ENCODE data around the gene SORCS2. TPM values are rescaled to one million over a fixed set of nuclear protein-coding genes. Genes with fewer than 3 reads are reported as not detected.

SORCS2 gene
- total RNA-seq, 1 donor from 2014 or later = 10.9 TPM

DNA sequence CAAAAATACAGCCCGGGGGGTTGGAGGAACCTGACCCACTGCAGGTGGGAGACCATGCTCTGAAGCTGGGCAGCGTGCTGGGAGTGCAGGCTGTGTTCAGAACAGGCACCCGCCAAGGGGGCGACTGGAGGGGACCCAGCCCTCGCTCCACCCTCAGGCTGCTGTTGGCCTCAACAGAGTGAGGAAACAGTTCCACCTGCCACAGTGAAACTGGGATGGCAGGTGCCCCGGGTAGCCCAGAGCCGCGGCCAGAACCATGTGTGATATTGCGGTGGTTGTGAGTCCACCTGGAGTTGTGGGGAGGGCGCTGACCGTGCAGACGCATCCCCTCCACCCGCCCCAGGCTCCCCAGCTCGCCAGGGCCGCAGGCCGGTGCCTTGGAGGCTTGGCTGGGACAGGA is 288.1 kb downstream of the SORCS2 start:
- Mint-ChIP-seq H3K4me3 (ENCODE audit: unreplicated experiment) (no peak overlapping the region), H3K36me3 (ENCODE audit: low read depth) (no peaks in the 10 kb centered on the region), H3K27ac (ENCODE audit: unreplicated experiment) (no peak overlapping the region), H3K4me1 (ENCODE audit: low read depth) (no peaks in the 10 kb centered on the region), H3K9me3 (ENCODE audit: low read depth) (no peaks in the 10 kb centered on the region), H3K27me3 (ENCODE audit: low read depth) (peaks cover 27% of the 10 kb centered on the region)
- no peak for DNase-seq (ENCODE audit: low spot score)
- TF ChIP-seq, protein P1, sequence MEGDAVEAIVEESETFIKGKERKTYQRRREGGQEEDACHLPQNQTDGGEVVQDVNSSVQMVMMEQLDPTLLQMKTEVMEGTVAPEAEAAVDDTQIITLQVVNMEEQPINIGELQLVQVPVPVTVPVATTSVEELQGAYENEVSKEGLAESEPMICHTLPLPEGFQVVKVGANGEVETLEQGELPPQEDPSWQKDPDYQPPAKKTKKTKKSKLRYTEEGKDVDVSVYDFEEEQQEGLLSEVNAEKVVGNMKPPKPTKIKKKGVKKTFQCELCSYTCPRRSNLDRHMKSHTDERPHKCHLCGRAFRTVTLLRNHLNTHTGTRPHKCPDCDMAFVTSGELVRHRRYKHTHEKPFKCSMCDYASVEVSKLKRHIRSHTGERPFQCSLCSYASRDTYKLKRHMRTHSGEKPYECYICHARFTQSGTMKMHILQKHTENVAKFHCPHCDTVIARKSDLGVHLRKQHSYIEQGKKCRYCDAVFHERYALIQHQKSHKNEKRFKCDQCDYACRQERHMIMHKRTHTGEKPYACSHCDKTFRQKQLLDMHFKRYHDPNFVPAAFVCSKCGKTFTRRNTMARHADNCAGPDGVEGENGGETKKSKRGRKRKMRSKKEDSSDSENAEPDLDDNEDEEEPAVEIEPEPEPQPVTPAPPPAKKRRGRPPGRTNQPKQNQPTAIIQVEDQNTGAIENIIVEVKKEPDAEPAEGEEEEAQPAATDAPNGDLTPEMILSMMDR (IDR thresholded peaks at IDR 0.05) = no peak

- Mint-ChIP-seq H3K36me3 (ENCODE audit: low read depth) (no peaks in the 10 kb centered on the region), H3K4me3 (ENCODE audit: unreplicated experiment) (no peak overlapping the region), H3K27me3 (ENCODE audit: low read depth) (peaks cover 29% of the 10 kb centered on the region), H3K27ac (ENCODE audit: unreplicated experiment) (no peak overlapping the region), H3K4me1 (ENCODE audit: low read depth) (no peaks in the 10 kb centered on the region), H3K9me3 (ENCODE audit: low read depth) (no peaks in the 10 kb centered on the region)
- DNase-seq (ENCODE audit: low spot score) = no peak
- TF ChIP-seq, protein P1 (IDR thresholded peaks at IDR 0.05) = no peak
These were observed 288.9 kb downstream of the SORCS2 start for GRCh38 chr4:7481227-7481626.

DNA sequence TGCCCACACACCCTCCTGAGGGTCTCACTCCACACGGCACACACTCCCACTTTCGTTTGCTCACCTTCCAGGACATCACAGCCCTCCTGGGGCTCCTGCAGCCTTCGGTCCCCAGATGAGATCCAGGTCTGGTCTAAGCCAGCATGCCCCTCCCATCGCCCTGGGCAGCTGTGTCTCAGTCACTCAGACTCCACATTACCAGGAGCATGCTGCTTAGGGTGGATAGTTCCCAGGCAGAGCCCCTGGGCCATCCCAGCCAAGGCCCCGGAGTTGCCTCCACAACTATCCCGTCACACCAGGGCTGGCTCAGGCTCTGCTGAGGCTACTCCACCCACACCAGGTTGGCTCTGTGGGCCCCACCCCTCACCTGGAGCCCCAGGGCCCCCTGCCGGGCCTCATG is 292.8 kb downstream of the SORCS2 start:
- TF ChIP-seq, protein P1 (IDR thresholded peaks at IDR 0.05) = no peak
- DNase-seq (ENCODE audit: low spot score) = no peak
- peaks cover 1% of the 10 kb centered on the region for H3K36me3 Mint-ChIP-seq (ENCODE audit: low read depth)
- H3K4me3 Mint-ChIP-seq (ENCODE audit: unreplicated experiment) = no peak overlapping the region
- peaks cover 44% of the 10 kb centered on the region for H3K27me3 Mint-ChIP-seq (ENCODE audit: low read depth)
- H3K4me1 Mint-ChIP-seq (ENCODE audit: low read depth) = no peaks in the 10 kb centered on the region
- H3K9me3 Mint-ChIP-seq (ENCODE audit: low read depth) = no peaks in the 10 kb centered on the region
- no peak overlapping the region for H3K27ac Mint-ChIP-seq (ENCODE audit: unreplicated experiment)

- no peak for DNase-seq (ENCODE audit: low spot score)
These were observed 293.8 kb downstream of the SORCS2 start for GRCh38 chr4:7486101-7486500.

GRCh38 chr4:7487502-7487901 is 295.2 kb downstream of the SORCS2 start:
- Mint-ChIP-seq H3K4me3 (ENCODE audit: unreplicated experiment) (no peak overlapping the region), H3K9me3 (ENCODE audit: low read depth) (peaks cover 6% of the 10 kb centered on the region), H3K27me3 (ENCODE audit: low read depth) (peaks cover 45% of the 10 kb centered on the region), H3K27ac (ENCODE audit: unreplicated experiment) (no peak overlapping the region), H3K4me1 (ENCODE audit: low read depth) (no peaks in the 10 kb centered on the region), H3K36me3 (ENCODE audit: low read depth) (peaks cover 3% of the 10 kb centered on the region)
- TF ChIP-seq, protein P1 (IDR thresholded peaks at IDR 0.05) = no peak
- DNase-seq (ENCODE audit: low spot score) = no peak

More at GRCh38 chr4:7486101-7486500, 293.8 kb downstream of the SORCS2 start:
- peaks cover 47% of the 10 kb centered on the region for H3K27me3 Mint-ChIP-seq (ENCODE audit: low read depth)
- H3K4me1 Mint-ChIP-seq (ENCODE audit: low read depth) = no peaks in the 10 kb centered on the region
- H3K4me3 Mint-ChIP-seq (ENCODE audit: unreplicated experiment) = no peak overlapping the region
- no peaks in the 10 kb centered on the region for H3K9me3 Mint-ChIP-seq (ENCODE audit: low read depth)
- no peak overlapping the region for H3K27ac Mint-ChIP-seq (ENCODE audit: unreplicated experiment)
- TF ChIP-seq, protein P1 (IDR thresholded peaks at IDR 0.05) = no peak
- peaks cover 2% of the 10 kb centered on the region for H3K36me3 Mint-ChIP-seq (ENCODE audit: low read depth)

Measured in chondrocyte (in vitro differentiated cells).